G401.6 (cell line): Measurements from ENCODE around the gene PCDHGA1.

Source experiments
- FAIRE-seq: peaks from 2 replicates; lab custom pipeline; 2012; peaks lifted over from hg19 to GRCh38; lab: Jason Lieb, UNC

The PCDHGA1 gene

DNA sequence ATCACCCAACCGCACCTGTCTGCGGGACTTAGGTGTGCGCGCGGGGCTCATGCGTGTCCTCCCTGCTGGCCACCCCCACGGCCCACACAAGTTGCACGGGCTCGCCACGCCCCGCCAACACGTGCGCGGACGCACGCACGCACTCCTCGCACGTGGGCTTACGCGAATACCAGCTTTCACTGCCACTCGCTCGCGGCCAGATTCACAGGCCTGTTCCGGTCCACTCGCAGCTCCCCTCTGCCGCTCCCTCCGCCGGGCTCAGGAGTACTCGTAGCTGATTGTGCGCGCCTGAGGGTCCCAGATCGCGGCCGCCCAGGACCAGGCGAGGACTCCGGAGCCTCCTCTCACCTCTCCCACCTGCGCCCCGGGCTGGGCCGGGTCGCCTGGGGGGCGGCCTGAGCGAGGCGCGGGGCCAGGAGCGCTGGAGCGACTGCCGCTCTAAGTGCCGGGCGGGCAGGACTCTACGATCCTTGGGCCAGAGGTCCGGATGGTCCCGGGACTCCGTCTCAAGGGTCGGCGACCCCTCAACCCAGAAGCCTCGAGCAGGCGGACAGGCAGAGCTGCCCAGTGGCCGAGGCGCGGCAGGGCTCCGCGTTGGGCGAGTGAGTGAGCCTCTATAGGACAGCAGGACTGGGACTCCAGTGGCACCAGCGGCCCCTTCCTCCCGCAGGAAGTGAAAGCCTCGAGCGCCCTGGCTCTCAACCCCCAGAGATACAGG, 162.0 kb downstream of the PCDHGA1 start:
- FAIRE-seq, result no peak

DNA sequence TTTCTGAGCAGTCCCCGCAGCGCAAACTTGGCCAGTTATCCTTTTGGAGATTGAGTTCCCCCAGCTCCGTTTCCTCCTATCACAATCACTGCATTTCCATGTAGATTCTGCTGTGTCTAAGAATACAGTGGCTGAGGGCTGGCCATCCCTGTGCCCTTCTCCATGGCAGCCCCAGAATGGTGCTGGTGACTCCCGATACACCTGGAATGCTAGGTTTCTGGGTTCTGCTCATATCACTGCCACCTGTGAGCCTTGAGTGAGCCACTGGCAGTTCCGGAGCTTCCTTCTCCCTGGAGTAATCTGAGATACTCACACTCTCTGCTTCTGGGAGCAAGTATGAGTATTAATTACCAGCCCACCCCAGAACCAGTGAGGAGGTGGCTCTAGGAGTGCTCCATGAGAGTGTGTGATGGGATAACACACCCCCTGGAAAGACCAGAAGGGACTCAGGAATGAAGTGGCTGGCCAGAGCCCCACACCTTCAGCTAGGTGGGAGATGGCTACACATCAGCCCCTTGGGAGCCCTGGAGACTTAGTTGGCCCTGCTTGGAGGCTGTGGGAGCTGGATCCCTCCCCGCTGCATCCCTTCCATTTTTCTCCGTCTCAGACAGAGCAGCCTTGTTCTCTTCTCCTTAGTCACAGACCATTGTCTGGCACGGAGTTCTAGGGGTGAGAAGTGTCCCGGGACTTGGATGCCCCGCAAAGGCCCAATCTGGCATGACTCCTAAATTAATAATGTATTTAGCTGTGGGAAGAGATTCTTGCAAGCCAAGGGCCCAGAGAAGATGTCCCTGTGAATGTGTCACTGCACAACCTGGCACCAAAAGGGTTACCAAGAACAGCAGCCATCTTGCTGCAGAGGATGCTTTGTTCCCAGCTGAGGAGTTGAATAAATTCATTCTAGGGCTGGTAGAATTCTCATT, 163.4 kb downstream of the PCDHGA1 start:
- FAIRE-seq, result no peak

DNA sequence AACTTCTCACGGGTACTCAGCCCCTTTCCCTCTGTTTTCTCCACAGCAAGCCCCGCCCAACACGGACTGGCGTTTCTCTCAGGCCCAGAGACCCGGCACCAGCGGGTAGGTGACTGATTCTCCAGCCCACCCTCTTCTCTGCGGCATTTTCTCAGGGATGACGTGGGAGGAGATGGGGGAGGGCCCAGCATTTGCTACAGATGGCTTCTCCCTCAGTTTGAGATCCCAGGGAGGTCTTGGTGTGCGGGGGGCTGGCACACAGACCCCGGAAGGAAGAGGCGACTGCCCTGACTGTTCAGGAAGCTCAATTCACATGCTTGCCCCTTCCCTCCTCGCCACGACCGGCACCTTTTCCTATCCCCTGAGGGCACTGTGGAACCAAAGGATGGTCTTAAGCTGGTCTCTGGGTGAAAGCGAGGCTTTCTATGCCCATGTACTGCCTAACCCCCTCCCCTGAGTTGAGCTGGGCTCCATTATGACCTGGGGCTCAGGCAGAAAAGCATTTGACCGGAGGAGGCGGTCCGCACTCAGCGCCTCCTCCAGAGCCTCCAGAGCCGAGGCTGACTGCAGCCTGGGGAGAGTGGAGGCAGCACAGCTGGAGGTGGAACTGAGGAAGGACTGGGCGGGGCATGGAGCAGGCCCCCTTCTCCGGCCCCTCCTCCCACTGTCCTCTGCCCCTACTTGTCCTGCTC, 164.6 kb downstream of the PCDHGA1 start:
- no peak for FAIRE-seq

DNA sequence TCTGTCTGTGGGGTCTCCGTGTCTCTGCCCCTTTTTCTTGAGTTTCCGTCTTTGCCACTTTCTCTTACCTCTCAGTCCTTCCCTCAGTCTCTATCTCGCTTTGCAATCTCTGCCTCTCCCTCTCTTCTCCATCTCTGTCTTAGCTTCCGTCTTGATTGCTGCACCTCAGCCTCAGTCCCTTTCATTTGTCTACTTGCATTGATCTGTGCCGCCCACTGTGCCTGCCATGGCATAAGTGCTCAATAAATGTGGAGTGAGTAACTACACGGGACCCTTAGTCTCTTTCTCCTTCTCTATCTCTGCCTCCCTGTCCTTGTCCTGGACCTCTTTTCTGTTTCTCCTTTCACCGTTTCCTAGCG, 165.1 kb downstream of the PCDHGA1 start:
- FAIRE-seq, result no peak

DNA sequence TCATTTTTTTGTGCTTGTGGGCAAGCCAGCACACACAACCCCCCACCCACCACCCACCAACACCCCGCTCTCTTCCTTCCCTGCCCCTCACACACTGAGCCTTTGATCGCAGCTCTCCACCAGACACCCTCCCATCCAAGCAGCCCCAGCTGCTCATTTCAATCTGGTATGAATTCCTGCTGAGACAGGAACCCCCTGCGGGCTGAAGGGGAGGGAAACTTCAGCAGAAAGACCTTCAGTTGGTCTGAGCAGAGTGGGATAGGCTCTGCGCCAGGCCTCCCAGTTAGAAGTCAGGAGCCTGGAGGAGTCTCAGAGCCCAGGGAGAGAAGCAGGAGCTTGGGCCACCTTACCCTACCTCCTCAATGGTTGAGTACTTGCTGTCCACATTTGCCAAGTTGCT, 165.7 kb downstream of the PCDHGA1 start:
- no peak for FAIRE-seq

DNA sequence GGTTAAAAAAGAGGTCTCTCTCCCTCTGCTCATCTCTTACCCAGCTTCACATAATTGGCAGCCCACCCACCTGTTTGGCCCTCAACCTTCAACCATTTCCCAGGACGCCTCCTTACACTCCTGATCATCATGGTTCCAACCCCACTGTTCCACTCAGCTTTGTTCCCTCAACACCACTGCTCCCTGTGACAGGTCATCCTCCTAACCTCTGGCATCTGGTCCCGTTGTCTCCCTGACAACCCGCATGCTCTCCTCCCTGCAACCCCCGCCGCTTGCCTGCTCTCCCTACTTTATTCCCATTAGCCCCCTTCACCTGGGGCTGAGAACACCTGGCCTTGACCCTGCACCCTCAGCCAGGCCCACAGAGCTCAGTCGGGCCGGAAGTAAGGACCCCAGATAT, 171.4 kb downstream of the PCDHGA1 start:
- FAIRE-seq, result no peak

DNA sequence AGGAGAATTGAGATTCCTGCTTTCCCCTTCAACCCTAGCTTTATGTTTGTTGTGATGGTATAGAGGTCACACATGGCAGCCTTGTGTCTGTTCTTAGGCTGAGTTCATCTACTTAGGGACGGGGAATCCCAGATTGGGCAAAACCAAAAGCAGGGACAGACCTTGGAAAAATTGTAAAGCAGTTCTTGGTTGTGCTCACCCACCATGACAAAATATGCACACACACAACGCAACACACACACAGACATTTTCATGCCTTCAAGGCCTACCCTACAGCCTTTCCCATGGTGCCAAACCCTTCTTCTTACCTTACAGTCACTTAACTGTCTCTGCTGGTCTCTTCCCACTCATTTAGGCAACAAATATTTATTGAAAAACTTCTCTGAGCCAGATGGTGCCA, 173.4 kb downstream of the PCDHGA1 start:
- no peak for FAIRE-seq

DNA sequence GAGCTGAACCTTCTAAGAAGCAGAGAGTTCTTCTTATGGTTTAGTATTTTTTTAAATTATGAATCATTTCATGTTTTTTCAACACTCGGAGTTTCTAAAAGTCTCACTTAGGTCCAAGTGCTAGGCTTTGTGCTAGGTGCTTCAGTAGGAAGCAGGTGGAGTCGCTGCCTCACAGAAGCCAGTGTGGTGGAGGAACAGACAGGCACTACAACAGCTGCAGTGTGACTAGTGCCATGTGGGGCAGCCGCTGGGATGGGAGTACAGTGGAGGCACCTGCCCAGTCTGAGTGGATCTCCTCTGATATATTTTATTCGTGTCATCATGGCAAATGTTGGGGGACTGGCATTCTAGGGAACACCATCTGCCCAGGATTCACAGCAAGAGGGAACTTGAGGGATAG, 173.9 kb downstream of the PCDHGA1 start:
- no peak for FAIRE-seq

DNA sequence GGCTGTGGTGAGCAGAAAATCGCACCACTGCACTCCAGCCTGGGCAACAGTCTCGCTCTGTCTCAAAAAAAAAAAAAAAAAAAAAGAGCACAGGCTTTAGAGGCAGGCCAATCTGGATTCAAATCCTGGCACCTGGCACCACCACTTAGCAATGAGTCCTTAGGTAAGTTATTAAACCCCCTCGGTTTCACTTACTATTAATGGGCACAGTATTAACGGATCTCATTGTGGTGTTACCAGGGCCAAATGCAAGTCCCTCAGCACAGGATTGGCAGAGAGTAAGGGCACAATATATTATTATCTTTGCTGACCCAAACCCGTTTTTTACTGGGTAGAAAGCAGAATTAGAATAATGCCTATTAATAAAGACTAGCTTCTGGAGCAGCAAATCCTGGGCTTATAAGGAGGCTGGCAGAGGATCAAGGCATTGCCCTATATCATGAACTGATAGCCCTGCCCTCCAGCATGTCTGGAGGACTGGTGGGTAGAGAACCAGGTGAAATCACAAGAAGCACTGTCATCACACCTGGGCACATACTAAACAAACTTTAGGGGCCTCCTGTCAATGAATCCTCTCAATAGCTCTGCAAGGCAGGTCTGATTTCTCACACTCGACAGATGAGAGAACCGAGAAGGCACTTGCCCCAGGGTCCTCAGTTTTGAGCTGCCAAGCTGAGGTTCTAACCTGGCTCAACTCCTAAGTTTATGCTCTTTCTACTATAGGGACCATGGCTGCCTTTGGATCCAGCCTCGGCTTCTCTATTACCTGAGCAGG, 176.3 kb downstream of the PCDHGA1 start:
- FAIRE-seq, result no peak

DNA sequence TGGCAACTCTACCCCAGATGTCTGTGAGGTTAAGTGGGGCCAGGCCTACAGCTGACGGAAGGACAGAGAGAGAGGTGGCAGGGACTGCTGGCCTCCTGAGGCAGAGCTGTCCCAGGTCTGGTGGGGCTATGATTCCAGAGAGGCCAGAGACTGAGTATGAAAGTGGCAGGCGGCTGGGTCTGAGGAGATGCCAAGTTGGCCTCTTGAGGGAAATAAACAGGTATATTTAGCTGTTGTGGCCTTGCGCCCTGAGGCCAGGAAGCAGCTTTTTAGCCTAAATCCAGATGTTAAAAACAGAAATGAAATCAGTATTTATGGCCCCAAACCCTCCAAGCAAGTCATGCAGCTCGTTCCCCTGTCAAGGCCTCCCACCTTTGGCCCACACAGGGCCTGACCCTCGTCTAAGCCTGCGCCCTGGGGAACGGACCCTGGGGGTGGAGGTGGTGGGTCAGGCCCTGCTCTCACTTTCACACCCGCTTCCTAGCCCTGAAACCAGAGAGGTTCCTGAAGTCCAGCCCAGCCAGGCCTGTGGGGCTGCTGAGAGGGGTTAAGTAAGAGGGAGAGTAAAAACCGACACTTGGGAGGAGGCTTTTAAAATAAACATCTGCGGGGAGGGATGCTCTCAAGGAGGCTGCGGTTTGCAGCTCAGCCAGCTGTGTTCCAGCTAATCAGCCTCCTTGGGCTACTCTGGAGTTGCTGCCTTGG, 177.2 kb downstream of the PCDHGA1 start:
- no peak for FAIRE-seq

DNA sequence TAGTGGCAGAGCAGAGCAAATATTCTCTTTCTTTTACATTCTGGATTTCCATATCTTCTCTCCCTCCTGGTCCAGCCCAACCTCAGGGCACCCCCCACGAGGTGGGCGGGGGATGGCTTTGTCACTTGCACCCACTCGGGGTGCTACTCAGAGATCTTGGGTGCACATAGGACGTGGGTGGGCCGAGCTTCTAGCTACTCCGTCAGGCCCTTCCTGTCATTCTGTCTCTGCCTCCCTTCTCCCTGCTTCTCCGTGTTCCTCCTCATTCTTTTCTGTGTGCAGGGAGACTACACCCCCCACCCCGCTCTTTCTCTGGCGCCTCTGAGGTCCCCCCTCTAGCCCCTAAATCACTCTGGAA, 178.1 kb downstream of the PCDHGA1 start:
- no peak for FAIRE-seq

DNA sequence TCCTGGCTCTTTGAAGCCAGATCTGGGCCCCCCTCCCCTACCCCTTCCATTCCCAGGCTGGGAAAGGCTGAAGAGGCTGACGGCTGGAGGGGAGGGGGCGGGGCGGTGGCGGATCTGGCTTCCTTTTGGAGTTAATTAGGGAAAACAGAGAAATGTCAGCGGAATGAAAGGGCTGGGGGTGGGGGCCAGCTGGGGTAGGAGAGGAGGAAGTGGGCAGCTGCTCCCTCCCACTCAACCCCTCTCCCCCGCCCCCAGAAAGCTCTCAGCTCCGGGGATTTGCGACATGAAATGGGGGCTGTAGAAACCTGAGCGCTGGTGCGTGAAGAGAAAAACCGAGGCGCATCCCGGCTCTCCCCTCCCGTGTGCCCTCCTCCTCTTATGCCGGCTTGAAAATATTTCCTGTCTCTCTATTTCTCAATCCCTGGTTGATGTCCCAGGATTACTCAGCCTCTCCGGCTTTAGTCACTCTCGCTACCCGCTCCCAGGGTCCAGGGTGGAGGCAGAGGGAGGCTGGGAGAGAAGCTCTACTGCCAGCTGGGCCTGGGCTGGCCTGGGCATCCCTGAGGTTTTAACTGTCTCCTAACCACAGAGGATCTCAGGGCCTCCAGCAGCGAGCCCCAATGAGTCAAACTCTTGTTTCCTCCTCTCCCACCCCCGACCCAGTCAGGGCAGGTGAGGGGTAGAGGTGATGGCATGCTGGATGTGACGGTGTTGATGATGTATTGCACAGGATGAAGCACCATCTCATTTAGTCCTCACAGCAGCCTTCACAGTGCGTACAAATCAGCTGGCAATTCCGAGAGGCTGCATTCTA, 178.7 kb downstream of the PCDHGA1 start:
- no peak for FAIRE-seq

DNA sequence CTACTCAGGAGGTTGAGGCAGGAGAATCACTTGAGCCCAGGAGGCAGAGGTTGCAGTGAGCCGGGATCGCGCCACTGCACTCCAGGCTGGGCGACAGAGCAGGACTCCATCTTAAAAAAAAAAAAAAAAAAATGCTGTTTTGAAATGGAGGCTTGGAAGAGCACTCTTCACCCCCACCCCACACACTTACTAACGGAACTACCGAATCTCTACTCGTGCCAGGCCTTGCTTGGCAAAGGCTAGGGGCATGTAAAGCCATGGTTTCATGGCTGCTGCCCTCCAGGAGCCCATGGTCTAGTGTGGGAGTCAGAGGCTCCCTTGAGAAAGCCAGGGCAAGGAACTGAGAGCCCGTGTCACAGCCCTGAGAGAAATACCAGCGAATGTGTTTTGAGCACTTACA, 179.8 kb downstream of the PCDHGA1 start:
- FAIRE-seq, result no peak

DNA sequence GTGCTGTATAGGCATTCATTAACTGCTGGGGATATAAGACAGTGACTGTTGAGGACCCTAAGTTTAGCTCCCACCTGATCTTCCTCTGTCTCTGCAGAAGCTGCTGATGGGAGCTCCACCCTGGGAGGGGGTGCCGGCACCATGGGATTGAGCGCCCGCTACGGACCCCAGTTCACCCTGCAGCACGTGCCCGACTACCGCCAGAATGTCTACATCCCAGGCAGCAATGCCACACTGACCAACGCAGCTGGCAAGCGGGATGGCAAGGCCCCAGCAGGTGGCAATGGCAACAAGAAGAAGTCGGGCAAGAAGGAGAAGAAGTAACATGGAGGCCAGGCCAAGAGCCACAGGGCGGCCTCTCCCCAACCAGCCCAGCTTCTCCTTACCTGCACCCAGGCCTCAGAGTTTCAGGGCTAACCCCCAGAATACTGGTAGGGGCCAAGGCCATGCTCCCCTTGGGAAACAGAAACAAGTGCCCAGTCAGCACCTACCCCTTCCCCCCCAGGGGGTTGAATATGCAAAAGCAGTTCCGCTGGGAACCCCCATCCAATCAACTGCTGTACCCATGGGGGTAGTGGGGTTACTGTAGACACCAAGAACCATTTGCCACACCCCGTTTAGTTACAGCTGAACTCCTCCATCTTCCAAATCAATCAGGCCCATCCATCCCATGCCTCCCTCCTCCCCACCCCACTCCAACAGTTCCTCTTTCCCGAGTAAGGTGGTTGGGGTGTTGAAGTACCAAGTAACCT, 180.7 kb downstream of the PCDHGA1 start:
- FAIRE-seq, result no peak

DNA sequence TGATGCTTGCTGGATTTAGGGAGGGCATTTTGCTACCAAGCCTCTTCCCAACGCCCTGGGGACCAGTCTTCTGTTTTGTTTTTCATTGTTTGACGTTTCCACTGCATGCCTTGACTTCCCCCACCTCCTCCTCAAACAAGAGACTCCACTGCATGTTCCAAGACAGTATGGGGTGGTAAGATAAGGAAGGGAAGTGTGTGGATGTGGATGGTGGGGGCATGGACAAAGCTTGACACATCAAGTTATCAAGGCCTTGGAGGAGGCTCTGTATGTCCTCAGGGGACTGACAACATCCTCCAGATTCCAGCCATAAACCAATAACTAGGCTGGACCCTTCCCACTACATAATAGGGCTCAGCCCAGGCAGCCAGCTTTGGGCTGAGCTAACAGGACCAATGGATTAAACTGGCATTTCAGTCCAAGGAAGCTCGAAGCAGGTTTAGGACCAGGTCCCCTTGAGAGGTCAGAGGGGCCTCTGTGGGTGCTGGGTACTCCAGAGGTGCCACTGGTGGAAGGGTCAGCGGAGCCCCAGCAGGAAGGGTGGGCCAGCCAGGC, 181.5 kb downstream of the PCDHGA1 start:
- no peak for FAIRE-seq

DNA sequence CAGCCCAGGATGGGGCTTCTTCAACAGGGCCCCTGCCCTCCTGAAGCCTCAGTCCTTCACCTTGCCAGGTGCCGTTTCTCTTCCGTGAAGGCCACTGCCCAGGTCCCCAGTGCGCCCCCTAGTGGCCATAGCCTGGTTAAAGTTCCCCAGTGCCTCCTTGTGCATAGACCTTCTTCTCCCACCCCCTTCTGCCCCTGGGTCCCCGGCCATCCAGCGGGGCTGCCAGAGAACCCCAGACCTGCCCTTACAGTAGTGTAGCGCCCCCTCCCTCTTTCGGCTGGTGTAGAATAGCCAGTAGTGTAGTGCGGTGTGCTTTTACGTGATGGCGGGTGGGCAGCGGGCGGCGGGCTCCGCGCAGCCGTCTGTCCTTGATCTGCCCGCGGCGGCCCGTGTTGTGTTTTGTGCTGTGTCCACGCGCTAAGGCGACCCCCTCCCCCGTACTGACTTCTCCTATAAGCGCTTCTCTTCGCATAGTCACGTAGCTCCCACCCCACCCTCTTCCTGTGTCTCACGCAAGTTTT, 182.1 kb downstream of the PCDHGA1 start:
- FAIRE-seq, result no peak

DNA sequence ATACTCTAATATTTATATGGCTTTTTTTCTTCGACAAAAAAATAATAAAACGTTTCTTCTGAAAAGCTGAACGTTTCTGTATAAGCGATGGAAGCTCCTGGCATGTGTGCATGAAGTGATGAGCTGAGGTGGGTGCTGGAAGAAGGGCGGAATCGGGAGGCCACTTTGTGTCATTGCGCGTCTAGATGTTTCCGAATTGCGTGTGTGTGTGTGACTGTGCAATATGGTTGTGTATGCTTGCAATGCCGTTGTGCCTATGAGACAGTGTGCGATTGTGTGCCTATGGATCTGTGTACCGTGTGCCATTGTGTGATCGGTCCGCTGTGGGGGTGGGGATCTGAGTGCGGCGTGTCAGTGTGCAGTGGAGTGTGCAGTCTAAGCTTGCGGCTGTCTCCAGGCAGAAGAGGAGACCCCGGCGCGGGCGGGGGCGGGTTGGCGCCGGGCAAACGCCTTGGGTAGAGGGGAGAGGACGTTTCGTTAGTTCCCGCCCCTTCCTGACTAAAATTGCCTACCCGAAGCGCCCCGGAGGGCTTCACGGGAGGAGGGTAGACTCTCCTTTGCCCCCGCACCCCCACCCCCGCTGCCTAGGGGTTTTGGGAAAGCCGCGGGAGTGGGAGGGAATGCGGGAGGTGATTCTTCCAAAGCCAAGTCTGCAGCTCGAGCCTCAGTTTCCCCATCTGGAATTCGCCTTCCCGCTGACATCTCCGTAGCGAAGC, 182.8 kb downstream of the PCDHGA1 start:
- no peak for FAIRE-seq

DNA sequence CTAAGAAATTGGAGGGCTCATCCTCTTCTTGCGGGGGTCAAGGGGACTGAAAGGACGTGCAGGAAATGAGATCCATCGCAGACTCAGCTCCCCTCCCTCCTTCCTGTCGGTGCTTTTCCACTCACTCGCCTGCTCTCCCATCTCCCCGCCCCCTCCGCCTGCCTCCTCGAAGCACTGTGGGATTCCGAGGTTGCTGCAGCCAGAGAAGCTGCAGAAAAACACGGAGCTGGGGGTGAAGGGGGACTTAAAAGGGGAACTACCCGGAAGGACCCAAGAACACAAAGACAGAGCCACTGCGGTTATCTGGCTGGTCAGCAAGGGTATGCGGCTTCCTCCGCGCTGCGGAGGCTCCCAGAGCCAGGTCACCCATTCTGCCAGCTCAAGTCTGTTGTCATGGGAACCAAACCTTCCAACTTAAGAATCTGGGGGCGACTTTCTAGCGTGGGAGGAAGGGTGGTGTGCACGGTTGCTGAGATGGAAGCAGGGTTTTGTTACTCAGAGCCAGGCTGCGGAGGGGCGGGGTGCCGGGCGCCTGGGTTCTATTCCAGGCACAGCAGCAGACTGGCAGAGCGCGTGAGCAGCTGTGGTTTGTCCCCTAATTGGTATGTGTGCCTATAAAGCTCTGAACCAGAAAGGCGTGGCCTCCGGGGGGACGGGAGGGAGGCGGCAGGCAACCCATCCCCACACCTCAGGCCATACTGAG, 183.5 kb downstream of the PCDHGA1 start:
- FAIRE-seq, result no peak
